Inflammatory macrophage (primary cell): ENCODE results near the gene RPGRIP1.
"Not testable (repeated sequence)": the region's sequence is repeated elsewhere in the genome, so short reads cannot be mapped to it uniquely, and the experiment has no call there.

Source experiments
- DNase-seq, 2 donors: peaks; one replicate each; pipeline ENCODE4 v3.0.0-alpha.2; 2020 to 2022

Gene RPGRIP1

GRCh38 chr14:21258889-21259787 is 20.7 kb upstream of the RPGRIP1 start:
- DNase-seq: no peak

- DNase-seq: no peak
Measured at GRCh38 chr14:21261824-21262223, 18.1 kb upstream of the RPGRIP1 start.

- no peak for DNase-seq
Measured at GRCh38 chr14:21262410-21262809, 17.5 kb upstream of the RPGRIP1 start.

GRCh38 chr14:21263284-21264024 is 16.4 kb upstream of the RPGRIP1 start:
- DNase-seq: peak; percentile 5 to 38

GRCh38 chr14:21264025-21264801 is 15.7 kb upstream of the RPGRIP1 start:
- peak; percentile 39 to 68 for DNase-seq

- DNase-seq: no peak
Measured at GRCh38 chr14:21267431-21267845, 12.4 kb upstream of the RPGRIP1 start.

- DNase-seq: peak; percentile 48 to 60
Measured at GRCh38 chr14:21267886-21268616, 11.8 kb upstream of the RPGRIP1 start.

- peak; percentile 48 to 50 for DNase-seq
Measured at GRCh38 chr14:21268617-21269251, 11.1 kb upstream of the RPGRIP1 start.

- DNase-seq: peak; percentile 100
Measured at GRCh38 chr14:21269252-21270046, 10.4 kb upstream of the RPGRIP1 start, which contains the start of gene HNRNPC. Gene HNRNPC (minus strand): TSS chr14:21269442. CDS start chr14:21234193, 35,249 bp downstream.

- not testable (repeated sequence) for DNase-seq
Measured at GRCh38 chr14:21272661-21273060, 7.2 kb upstream of the RPGRIP1 start.

- no peak for DNase-seq
Measured at GRCh38 chr14:21275261-21275858, 4.5 kb upstream of the RPGRIP1 start.

GRCh38 chr14:21278632-21279031 is 1.3 kb upstream of the RPGRIP1 start:
- DNase-seq: peak; percentile 8 to 50

- peak; percentile 11 to 35 for DNase-seq
Measured at GRCh38 chr14:21281917-21282316, 2.0 kb downstream of the RPGRIP1 start.

GRCh38 chr14:21286516-21286915 is 6.6 kb downstream of the RPGRIP1 start:
- not testable (repeated sequence) for DNase-seq

- DNase-seq: no peak
Measured at GRCh38 chr14:21287168-21287567, 7.3 kb downstream of the RPGRIP1 start.

- DNase-seq: not testable (repeated sequence)
Measured at GRCh38 chr14:21294026-21294425, 14.1 kb downstream of the RPGRIP1 start.

GRCh38 chr14:21298358-21298757 is 18.5 kb downstream of the RPGRIP1 start:
- no peak for DNase-seq

GRCh38 chr14:21299562-21300130 is 19.8 kb downstream of the RPGRIP1 start:
- DNase-seq: no peak

- no peak for DNase-seq
Measured at GRCh38 chr14:21300892-21301291, 21.0 kb downstream of the RPGRIP1 start.
